IPS-18a (cell line): ENCODE measurements around the gene RIOK2.

Experiments used
- H3K27ac ChIP-seq: one replicate; pipeline ENCODE4 v1.5.1; 2013; ENCODE audit warnings: low read length
- H3K27me3 ChIP-seq: one replicate; pipeline ENCODE4 v1.6.1; 2013; ENCODE audit warnings: mild to moderate bottlenecking, low read length; ENCODE audit not compliant: control insufficient read depth, insufficient read depth
- H3K36me3 ChIP-seq: one replicate; pipeline ENCODE4 v1.6.1; 2013; ENCODE audit warnings: low read depth, low read length; ENCODE audit not compliant: control insufficient read depth
- H3K4me1 ChIP-seq: one replicate; pipeline ENCODE4 v1.6.1; 2013; ENCODE audit warnings: low read depth, low read length; ENCODE audit not compliant: control insufficient read depth
- H3K4me3 ChIP-seq: one replicate; pipeline ENCODE4 v1.5.1; 2013; ENCODE audit warnings: low read length
- H3K9ac ChIP-seq: one replicate; pipeline ENCODE4 v1.6.1; 2013; ENCODE audit warnings: mild to moderate bottlenecking, low read length, moderate library complexity
- H3K9me3 ChIP-seq: one replicate; pipeline ENCODE4 v1.6.1; 2013; ENCODE audit warnings: low read depth, low read length; ENCODE audit not compliant: control insufficient read depth

The RIOK2 gene

GRCh38 chr5:97120195-97120594, 62.9 kb downstream of the RIOK2 start:
- H3K4me1 ChIP-seq = no peaks in the 10 kb centered on the region
- no peaks in the 10 kb centered on the region for H3K36me3 ChIP-seq
- no peak overlapping the region for H3K9ac ChIP-seq
- H3K9me3 ChIP-seq = no peaks in the 10 kb centered on the region
- H3K27ac ChIP-seq = no peak overlapping the region
- H3K4me3 ChIP-seq = no peak overlapping the region
- H3K27me3 ChIP-seq = no peaks in the 10 kb centered on the region

DNA sequence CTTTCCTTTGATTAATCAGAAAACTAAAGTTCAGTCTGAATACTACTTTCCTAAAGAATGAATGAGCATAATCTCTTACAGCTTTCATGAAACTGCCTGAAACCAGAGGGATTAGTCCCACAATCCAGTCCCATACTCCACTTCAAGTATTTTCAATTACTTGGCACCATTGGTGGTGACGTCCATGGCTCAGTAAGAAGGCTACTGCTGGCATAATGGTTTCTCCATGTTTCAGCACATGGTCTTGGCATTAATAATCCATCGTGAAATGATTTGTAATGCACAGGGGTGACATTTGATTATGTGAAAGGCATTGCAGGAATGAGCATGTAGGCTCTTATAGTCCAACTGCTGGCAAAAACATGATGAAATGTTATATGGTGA, 64.0 kb downstream of the RIOK2 start:
- Histone ChIP-seq H3K27me3 (no peaks in the 10 kb centered on the region), H3K9me3 (no peaks in the 10 kb centered on the region), H3K36me3 (no peaks in the 10 kb centered on the region), H3K4me1 (no peaks in the 10 kb centered on the region), H3K27ac (no peak overlapping the region), H3K4me3 (no peak overlapping the region), H3K9ac (no peak overlapping the region)

DNA sequence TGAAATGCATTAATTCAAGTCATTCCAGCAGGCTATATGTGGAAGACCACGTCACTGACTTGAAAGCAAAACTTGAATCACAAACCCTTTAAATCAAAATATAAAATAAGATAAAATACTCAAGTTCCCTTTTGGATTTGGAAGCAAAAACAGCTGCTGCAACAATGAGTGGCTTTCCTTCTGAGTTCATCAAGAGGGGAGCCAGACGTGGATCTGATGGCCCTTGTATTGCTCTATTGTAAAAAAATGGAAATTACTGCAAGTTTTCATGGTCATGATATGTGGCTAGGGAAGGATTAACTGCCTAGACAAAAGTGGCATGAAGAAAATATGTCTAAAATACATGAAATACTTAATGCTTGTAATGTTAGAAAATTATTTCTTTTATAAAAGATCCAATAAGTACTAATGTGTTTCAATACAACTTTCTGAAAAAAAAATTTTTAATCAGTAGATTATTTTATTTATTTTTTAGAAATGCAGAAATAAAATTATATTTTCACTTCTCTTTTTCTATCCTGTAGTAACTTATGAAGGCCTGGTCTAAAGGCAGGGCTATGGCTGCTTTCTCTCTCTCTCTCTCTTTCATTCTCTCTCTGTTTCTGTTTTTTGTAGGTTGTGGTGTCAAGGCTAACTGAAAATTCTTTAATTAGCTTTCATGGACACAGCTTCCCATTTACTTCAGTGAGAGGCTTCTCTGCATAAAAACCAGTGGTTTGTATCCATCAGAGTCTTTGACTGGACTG, 64.6 kb downstream of the RIOK2 start:
- no peak overlapping the region for H3K4me3 ChIP-seq
- H3K9ac ChIP-seq = no peak overlapping the region
- H3K4me1 ChIP-seq = no peaks in the 10 kb centered on the region
- no peak overlapping the region for H3K27ac ChIP-seq
- no peaks in the 10 kb centered on the region for H3K27me3 ChIP-seq
- no peaks in the 10 kb centered on the region for H3K9me3 ChIP-seq
- H3K36me3 ChIP-seq = no peaks in the 10 kb centered on the region

DNA sequence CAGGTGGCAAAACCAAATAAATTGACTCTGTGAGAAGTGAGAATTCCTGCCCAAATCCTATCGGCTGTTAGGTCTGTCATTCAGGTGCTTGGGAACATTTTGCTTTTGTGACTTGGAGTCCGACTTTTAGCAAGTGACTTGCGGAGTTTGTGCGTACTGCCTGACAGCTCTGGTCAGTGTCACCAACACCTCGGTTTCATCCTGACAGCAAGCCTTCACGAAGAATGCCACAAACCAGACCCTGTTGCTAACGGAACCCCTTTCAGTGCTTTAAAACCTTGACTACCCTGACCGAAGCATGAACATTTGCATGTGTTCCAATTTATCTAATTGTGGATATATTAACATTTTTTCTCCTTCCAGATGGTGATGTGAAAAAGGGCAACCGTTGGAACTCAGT, 67.1 kb downstream of the RIOK2 start:
- H3K4me3 ChIP-seq = no peak overlapping the region
- H3K27me3 ChIP-seq = no peaks in the 10 kb centered on the region
- no peaks in the 10 kb centered on the region for H3K9me3 ChIP-seq
- no peak overlapping the region for H3K27ac ChIP-seq
- H3K36me3 ChIP-seq = no peaks in the 10 kb centered on the region
- no peak overlapping the region for H3K9ac ChIP-seq
- H3K4me1 ChIP-seq = peaks cover 8% of the 10 kb centered on the region

DNA sequence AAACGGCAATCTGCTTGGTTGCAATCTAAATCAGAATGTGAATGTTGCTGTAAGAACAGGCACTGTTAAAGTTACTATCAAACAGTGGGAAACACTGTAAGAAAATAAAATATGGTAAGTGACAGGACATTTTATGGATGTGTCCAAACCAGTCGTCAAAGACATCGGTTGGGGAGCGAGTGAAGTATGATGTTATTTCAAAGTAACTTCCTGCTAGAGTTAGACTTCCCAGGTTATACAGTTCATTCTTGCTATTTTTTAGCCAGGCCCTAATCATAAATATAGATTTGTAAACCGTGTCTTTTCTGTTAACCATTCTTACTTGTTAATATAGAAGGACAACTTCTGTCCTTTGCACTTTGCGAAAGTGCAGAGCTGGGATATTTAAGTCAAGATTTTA, 70.8 kb downstream of the RIOK2 start:
- no peak overlapping the region for H3K4me3 ChIP-seq

GRCh38 chr5:97111616-97112015, 71.4 kb downstream of the RIOK2 start:
- Histone ChIP-seq H3K27ac (no peak overlapping the region), H3K4me1 (peaks cover 10% of the 10 kb centered on the region), H3K4me3 (no peak overlapping the region), H3K9ac (no peak overlapping the region), H3K36me3 (no peaks in the 10 kb centered on the region), H3K27me3 (no peaks in the 10 kb centered on the region), H3K9me3 (no peaks in the 10 kb centered on the region)

More for the DNA sequence above, 70.8 kb downstream of the RIOK2 start:
- Histone ChIP-seq H3K27ac (no peak overlapping the region), H3K9ac (no peak overlapping the region), H3K9me3 (no peaks in the 10 kb centered on the region), H3K27me3 (no peaks in the 10 kb centered on the region), H3K4me1 (peaks cover 10% of the 10 kb centered on the region), H3K36me3 (no peaks in the 10 kb centered on the region)

DNA sequence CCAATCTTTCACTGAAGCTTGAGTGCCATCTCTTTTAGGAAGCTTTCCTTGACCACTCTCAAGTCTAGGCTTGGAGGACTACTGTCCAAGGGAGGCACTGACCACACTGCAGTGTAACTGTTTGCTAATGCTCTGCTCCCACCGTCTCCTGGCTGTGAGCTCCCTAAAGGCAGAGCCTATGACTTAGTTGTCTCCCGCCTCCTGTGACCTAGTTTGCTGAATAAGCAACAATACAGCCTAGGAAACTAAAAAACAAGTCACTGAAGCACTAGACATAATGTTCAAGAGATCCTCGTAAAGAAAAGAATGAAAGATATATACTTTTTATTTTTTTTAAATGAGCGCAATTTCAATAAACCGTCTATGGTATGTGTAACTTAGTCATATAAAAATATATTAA, 72.0 kb downstream of the RIOK2 start:
- no peaks in the 10 kb centered on the region for H3K9me3 ChIP-seq
- H3K27ac ChIP-seq = no peak overlapping the region
- H3K36me3 ChIP-seq = no peaks in the 10 kb centered on the region
- H3K4me1 ChIP-seq = peaks cover 10% of the 10 kb centered on the region
- H3K27me3 ChIP-seq = no peaks in the 10 kb centered on the region
- no peak overlapping the region for H3K9ac ChIP-seq
- no peak overlapping the region for H3K4me3 ChIP-seq
